ENCODE data around the gene ZNF575.

GRCh38 chr19:43518051-43518450 lies 14.9 kb upstream of the ZNF575 start:
- TF ChIP-seq, protein P1, sequence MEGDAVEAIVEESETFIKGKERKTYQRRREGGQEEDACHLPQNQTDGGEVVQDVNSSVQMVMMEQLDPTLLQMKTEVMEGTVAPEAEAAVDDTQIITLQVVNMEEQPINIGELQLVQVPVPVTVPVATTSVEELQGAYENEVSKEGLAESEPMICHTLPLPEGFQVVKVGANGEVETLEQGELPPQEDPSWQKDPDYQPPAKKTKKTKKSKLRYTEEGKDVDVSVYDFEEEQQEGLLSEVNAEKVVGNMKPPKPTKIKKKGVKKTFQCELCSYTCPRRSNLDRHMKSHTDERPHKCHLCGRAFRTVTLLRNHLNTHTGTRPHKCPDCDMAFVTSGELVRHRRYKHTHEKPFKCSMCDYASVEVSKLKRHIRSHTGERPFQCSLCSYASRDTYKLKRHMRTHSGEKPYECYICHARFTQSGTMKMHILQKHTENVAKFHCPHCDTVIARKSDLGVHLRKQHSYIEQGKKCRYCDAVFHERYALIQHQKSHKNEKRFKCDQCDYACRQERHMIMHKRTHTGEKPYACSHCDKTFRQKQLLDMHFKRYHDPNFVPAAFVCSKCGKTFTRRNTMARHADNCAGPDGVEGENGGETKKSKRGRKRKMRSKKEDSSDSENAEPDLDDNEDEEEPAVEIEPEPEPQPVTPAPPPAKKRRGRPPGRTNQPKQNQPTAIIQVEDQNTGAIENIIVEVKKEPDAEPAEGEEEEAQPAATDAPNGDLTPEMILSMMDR (conservative IDR thresholded peaks at IDR 0.05; ENCODE audit: low read depth in 2 of 2) = no peak
- TF ChIP-seq ETS1 (IDR thresholded peaks at IDR 0.05) = no peak
- TF ChIP-seq EZH2 (IDR thresholded peaks at IDR 0.05; ENCODE audit: low read depth, unreplicated experiment) = no peak
- no peak for TF ChIP-seq POLR2AphosphoS5 (IDR thresholded peaks at IDR 0.05; ENCODE audit: low read depth)
- no peak for TF ChIP-seq REST (IDR thresholded peaks at IDR 0.05; ENCODE audit: unreplicated experiment)

Data from GM23338 (cell line).